ENCODE data around the gene CILP2.

GRCh38 chr19:19582471-19582870, 44.4 kb downstream of the CILP2 start:
- TF ChIP-seq CTCF (IDR thresholded peaks at IDR 0.05) = no peak
- no peak for TF ChIP-seq POLR2AphosphoS5 (IDR thresholded peaks at IDR 0.05)
- TF ChIP-seq EP300 (IDR thresholded peaks at IDR 0.05) = no peak
- TF ChIP-seq POLR2A (IDR thresholded peaks at IDR 0.05) = no peak

Data from stomach (tissue), 4 donors.